Fibroblast of mammary gland (primary cell): ENCODE measurements around the gene RASD1.

Source experiments
- DNase-seq: peaks from one replicate; pipeline ENCODE4 v3.0.0-alpha.2; 2010; ENCODE audit warnings: low read depth
- H3K4me3 ChIP-seq: 2 replicates; pipeline ENCODE4 v1.5.1; 2011; ENCODE audit warnings: low read depth, mild to moderate bottlenecking, low read length, moderate library complexity; ENCODE audit not compliant: control insufficient read depth
- TF ChIP-seq, protein P1 (sequence below): conservative IDR thresholded peaks from 2 replicates; pipeline ENCODE4 v1.5.1; 2011; ENCODE audit warnings: low read depth, low read length, inconsistent platforms; ENCODE audit not compliant: control insufficient read depth, insufficient read depth

RASD1 gene

DNA sequence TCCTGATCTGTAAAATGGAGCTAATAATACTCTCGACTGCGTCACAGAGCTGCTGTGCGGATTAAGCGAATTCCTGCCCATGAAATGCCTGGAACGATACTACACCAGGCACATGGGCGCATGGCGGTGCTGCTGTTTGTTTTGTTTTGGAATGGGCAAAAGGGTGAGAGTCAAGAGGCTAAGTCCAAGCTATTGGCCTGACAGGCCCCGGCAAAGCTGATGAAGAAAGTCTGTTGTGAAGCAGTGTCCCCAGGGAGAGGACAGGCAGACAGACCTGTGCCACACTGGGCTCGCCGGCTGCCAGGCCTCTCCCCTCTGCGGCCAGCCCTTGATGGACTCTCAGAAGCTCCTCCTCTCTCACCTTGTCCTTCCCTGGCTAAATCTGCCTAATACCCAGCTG is 31.3 kb upstream of the RASD1 start:
- TF ChIP-seq, protein P1, sequence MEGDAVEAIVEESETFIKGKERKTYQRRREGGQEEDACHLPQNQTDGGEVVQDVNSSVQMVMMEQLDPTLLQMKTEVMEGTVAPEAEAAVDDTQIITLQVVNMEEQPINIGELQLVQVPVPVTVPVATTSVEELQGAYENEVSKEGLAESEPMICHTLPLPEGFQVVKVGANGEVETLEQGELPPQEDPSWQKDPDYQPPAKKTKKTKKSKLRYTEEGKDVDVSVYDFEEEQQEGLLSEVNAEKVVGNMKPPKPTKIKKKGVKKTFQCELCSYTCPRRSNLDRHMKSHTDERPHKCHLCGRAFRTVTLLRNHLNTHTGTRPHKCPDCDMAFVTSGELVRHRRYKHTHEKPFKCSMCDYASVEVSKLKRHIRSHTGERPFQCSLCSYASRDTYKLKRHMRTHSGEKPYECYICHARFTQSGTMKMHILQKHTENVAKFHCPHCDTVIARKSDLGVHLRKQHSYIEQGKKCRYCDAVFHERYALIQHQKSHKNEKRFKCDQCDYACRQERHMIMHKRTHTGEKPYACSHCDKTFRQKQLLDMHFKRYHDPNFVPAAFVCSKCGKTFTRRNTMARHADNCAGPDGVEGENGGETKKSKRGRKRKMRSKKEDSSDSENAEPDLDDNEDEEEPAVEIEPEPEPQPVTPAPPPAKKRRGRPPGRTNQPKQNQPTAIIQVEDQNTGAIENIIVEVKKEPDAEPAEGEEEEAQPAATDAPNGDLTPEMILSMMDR: no peak
- no peak for DNase-seq
- H3K4me3 ChIP-seq: no peak overlapping the region

DNA sequence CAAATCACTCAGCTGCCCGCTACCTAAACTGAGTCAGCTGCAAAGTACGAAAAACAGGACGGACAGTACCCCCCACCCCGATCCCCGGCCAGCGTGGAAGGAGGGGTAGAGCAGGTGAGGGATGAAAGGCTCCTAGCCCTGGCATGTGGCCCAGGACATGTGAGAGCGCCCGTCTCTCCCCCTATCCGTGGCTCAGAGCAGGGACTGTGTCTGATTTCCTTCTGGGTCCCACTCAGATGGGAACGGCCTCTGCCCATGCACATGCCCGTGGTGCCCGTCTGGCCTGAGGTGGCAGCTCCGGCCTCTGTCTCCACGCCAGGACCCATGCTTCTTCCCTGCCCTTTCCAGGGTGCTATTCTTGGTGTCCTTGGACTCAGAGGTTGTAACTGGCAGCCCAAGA is 30.2 kb upstream of the RASD1 start:
- TF ChIP-seq, protein P1: no peak
- DNase-seq: no peak
- H3K4me3 ChIP-seq: no peak overlapping the region

DNA sequence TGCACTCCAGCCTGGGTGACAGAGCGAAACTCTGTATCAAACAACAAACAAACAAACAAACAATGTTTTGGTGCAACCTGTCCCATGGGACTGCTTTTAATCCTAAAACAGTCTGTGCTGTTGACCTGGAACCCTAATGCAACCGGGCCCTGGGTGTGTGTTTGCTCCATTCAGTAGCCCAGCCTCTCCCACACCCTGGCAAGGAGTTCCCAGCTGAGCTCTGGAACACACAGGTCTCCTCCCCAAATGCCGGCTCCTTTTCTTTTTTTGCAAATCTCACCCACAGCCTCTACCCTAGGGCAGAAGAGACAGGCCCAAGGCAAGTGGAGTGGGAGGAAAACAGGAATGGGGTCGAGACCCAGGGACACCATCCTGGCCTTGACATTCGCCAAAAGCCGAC is 29.8 kb upstream of the RASD1 start:
- TF ChIP-seq, protein P1: no peak
- no peak for DNase-seq
- H3K4me3 ChIP-seq: no peak overlapping the region

DNA sequence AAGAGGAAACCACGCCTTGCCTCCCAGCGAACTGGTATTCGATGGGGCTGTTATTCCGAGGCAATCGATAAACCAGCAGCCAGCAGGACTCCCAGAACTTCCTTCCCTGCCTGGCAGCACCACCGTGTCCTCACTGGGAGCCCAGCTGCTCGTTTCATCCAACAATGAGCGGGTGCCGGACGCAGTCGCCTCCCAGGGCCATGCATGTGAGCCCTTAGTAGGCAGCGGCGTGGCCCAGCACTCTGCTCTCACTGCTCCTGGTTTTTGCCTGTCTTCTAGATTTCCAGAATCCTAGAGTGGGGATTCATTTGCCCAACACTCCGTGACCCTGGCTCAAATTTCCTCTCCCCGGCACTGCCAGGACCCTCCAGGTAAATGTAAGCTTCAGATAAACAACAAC is 29.1 kb upstream of the RASD1 start:
- no peak for DNase-seq
- no peak overlapping the region for H3K4me3 ChIP-seq
- TF ChIP-seq, protein P1: no peak

DNA sequence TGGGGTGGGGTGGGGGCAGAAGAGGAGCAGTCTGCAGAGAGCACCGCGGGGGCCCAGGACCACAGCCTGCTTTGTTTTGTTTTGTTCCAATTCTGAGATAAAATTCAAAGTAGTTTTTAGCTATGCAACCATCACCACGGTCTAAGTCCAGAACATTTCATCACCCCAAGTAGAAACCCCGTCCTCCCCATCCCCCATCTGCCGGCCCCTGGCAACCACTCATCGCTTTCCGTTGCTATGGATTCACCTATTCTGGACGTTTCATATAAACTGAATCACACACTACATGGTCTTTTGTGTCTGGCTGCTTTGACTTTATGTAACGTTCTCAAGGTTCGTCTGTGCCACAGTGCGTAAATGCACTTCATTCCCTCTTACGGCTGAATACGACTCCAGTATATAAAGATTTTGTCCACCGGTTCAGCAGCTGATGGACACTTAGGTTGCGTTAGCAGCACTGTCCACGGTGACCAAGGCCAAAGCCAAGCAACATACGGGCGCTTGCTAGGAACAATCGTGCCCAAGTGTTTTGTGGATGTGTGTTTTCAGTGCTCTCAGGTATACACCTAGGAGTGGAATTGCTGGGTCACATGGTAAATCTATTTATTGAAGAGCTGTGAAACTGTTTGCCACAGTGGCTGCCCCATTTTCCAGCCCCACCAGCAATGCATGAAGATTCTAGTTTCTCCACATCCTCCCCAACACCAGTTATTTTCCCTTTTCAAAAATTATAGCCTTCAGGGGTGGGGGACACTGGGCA is 27.7 kb upstream of the RASD1 start:
- no peak overlapping the region for H3K4me3 ChIP-seq
- DNase-seq: no peak
- TF ChIP-seq, protein P1: no peak

DNA sequence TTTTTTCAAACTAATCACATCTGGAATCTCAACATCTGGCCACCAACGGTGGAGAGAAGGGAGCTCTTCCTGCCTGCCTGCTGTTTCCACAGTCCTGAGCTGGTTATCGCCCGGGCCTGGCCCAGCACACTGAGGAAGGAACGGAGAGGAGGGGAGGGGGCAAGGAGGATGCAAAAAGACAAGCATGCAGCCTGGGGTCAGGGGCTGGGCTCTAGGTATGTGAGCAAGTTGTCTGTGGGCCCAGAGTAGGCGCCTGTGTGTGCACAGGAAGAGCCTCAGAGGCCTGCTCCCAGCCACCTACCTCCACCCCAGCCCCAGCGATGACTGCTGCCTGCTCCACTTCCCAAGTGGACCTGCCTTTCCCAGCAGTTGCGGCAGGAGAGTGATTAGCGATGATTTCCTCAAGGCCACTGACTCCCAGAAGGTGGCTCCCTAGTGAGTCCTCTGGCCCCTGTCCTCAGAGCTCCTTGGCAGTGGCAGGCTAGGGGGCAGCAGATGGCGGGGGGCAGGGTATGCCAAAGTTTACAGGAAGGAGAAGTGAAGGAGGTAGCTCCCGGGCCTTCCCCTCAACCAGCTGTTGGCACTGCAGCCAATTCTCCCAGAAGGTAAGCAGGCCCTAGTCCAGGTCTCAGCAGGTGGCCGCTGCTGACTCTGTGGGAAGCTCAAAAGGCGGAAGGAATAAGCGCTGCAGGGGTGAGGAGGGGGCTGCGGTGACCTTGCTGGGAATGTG is 27.0 kb upstream of the RASD1 start:
- TF ChIP-seq, protein P1: no peak
- DNase-seq: no peak
- no peak overlapping the region for H3K4me3 ChIP-seq
